ENCODE results near the gene SHROOM3.

Gene SHROOM3

DNA sequence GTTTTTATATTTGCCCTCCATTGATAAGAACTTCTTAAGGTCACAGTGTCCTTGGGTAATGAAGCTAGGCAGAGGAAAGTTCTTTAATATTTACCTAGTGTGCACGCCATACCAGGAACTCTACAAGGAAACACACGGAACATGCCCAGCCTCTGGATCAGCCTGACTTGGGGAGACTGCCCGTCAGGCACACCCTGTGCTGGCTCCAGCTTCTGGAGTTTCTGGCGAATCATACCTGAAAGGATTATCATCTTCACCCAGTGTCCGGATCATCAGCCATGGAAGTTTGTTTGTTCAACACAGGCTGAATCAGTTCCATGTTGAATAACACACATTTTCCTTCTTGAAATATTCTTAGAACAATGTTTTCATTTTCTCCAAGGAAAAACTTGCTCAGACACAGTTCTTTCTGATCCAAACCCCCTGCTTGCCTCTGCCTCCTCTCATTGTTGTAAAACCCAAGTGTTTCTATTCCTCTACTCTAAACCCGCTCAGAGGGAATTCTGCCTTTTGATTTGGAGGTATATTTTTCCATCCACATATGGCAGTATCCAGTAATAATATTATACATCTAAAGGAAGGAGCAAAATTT, 176.7 kb downstream of the SHROOM3 start:
- TF ChIP-seq, protein P1, sequence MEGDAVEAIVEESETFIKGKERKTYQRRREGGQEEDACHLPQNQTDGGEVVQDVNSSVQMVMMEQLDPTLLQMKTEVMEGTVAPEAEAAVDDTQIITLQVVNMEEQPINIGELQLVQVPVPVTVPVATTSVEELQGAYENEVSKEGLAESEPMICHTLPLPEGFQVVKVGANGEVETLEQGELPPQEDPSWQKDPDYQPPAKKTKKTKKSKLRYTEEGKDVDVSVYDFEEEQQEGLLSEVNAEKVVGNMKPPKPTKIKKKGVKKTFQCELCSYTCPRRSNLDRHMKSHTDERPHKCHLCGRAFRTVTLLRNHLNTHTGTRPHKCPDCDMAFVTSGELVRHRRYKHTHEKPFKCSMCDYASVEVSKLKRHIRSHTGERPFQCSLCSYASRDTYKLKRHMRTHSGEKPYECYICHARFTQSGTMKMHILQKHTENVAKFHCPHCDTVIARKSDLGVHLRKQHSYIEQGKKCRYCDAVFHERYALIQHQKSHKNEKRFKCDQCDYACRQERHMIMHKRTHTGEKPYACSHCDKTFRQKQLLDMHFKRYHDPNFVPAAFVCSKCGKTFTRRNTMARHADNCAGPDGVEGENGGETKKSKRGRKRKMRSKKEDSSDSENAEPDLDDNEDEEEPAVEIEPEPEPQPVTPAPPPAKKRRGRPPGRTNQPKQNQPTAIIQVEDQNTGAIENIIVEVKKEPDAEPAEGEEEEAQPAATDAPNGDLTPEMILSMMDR (IDR thresholded peaks at IDR 0.05; ENCODE audit: insufficient read depth, low read depth, low read length, missing control alignments) = no peak
- no peak for DNase-seq (ENCODE audit: low read depth)

GRCh38 chr4:76614589-76614988, 179.6 kb downstream of the SHROOM3 start:
- no peak overlapping the region for H3K4me3 ChIP-seq (ENCODE audit: low read depth, low read length)
- DNase-seq (ENCODE audit: low read depth) = no peak
- TF ChIP-seq, protein P1 (IDR thresholded peaks at IDR 0.05; ENCODE audit: insufficient read depth, low read depth, low read length, missing control alignments) = no peak

More for the DNA sequence above, 176.7 kb downstream of the SHROOM3 start:
- no peak overlapping the region for H3K4me3 ChIP-seq (ENCODE audit: low read depth, low read length)

- TF ChIP-seq, protein P1 (IDR thresholded peaks at IDR 0.05; ENCODE audit: insufficient read depth, low read depth, low read length, missing control alignments) = no peak
- no peak overlapping the region for H3K4me3 ChIP-seq (ENCODE audit: low read depth, low read length)
- no peak for DNase-seq (ENCODE audit: low read depth)
Measured at GRCh38 chr4:76615999-76616398, 181.0 kb downstream of the SHROOM3 start.

DNA sequence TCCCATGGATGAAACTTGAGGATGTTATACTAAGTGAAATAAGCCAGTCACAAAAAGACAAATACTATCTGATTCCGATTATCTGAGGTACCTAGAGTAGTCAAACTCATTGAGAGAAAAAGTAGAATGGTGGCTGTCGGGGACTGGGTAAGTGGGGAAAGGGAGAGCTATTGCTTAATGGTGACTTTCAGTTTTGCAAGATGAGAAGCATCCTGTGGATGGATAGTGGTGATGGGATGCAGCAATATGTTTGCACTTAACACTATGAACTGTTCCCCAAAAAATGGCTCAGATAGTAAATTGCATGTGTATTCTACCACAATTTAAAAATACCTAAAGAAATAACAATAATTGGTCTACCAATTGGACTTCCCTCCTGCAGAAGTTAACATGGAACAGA, 181.5 kb downstream of the SHROOM3 start:
- TF ChIP-seq, protein P1 (IDR thresholded peaks at IDR 0.05; ENCODE audit: insufficient read depth, low read depth, low read length, missing control alignments) = no peak
- no peak overlapping the region for H3K4me3 ChIP-seq (ENCODE audit: low read depth, low read length)
- DNase-seq (ENCODE audit: low read depth) = no peak

DNA sequence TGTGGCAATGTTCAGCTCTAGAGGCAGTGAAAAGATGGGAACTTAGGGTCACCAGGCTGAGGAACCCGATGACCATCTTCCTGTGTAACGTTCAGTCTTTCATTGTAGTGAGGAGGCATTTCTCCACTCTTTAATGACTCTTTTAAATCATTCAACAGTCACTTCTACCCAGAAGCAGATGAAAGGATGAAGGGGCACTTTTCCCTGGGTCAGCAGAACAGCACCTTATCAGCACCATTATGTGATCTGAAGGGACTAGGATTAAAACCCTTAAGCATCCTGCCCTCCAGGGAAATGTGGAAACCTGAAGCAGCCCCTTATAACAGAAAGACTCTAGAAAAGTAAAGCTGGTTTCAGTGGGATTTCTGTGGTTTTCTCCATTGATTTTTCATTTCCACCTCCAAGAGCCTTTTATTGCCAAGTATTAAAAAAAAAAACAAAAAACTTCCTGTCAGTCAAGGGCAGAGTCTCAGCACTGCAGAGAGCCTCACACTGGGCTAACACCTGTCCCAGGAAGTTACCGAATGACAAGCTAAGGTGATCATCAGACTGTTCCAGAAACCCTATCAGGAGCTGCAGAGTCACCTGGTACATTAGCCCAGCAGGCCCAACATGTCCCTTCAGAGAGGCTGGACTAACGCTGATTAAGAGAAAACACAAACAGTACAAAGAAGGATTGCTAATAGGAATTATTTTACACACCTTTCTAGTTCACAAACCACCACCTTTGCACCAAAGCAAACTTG, 185.9 kb downstream of the SHROOM3 start:
- H3K4me3 ChIP-seq (ENCODE audit: low read depth, low read length) = no peak overlapping the region
- TF ChIP-seq, protein P1 (IDR thresholded peaks at IDR 0.05; ENCODE audit: insufficient read depth, low read depth, low read length, missing control alignments) = no peak
- peak; percentile 18 for DNase-seq (ENCODE audit: low read depth)

DNA sequence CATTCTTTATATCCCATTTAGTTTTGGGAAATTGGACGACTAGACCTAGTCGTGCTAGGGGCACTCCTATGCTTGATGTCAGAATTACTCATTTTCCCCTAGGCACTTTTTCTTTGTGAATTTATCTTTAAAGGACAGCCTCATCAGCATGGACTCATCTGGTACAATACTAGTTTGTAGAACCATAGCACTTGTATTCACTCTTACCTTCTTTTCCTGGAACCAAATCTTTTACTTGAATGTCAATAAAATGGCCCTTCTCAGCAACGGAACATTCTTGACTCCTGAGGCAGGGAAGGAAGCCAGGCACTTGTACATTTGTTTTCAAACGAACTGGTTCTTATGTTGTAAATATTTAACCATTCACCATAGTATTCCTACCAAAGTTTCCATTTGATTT, 187.1 kb downstream of the SHROOM3 start:
- TF ChIP-seq, protein P1 (IDR thresholded peaks at IDR 0.05; ENCODE audit: insufficient read depth, low read depth, low read length, missing control alignments) = no peak
- no peak for DNase-seq (ENCODE audit: low read depth)
- H3K4me3 ChIP-seq (ENCODE audit: low read depth, low read length) = no peak overlapping the region
